Upper lobe of left lung (tissue), 6 donors: ENCODE results near the gene POFUT1. TPM values are rescaled to one million over a fixed set of nuclear protein-coding genes. Genes with fewer than 3 reads are reported as not detected.
A peak's percentile ranks its signal among the peaks of the same experiment; 100 is the strongest.
"Not testable (repeated sequence)": the region's sequence is repeated elsewhere in the genome, so short reads cannot be mapped to it uniquely, and the experiment has no call there.

Source experiments
- ATAC-seq, 2 donors: fragments of 200-7000 bp; cut with Tn5 transposase; one replicate each; pipeline ENCODE4 v1.9.1; 2022; ENCODE audit warnings: mild to moderate bottlenecking in 2 of 2, moderate library complexity in 2 of 2; ENCODE audit not compliant: low FRiP score in 2 of 2
- DNase-seq, 2 donors: peaks; one replicate each; pipeline ENCODE4 v3.0.0-alpha.2; 2019 to 2020
- H3K27ac ChIP-seq, 4 donors: fragments of 200-600 bp; sonication (generic); one replicate each; pipeline ENCODE4 v1.5.1; 2016 to 2019
- H3K27me3 ChIP-seq, 4 donors: fragments of 200-600 bp; sonication (generic); one replicate each; pipeline ENCODE4 v1.5.1; 2017 to 2019
- H3K36me3 ChIP-seq, 4 donors: fragments of 200-600 bp; sonication (generic); one replicate each; pipeline ENCODE4 v1.5.1; 2016 to 2019
- H3K4me1 ChIP-seq, 4 donors: fragments of 200-600 bp; sonication (generic); one replicate each; pipeline ENCODE4 v1.5.1; 2018 to 2019
- H3K4me3 ChIP-seq, 4 donors: fragments of 200-600 bp; sonication (generic); one replicate each; pipeline ENCODE4 v1.5.1; 2017 to 2019; ENCODE audit warnings: mild to moderate bottlenecking in 2 of 4, moderate library complexity in 1 of 4
- H3K9me3 ChIP-seq, 4 donors: fragments of 200-600 bp; sonication (generic); one replicate each; pipeline ENCODE4 v1.5.1; 2018 to 2019
- CTCF ChIP-seq, 6 experiments: fragments of 450-650 bp in 4 of 6; fragments of 200-600 bp in 2 of 6; sonication (generic) in 2 of 6; IDR thresholded peaks; one replicate each; pipeline ENCODE4 v1.5.1; 2016 to 2019; ENCODE audit warnings: antibody characterized with exemption in 6 of 6
- EP300 ChIP-seq, 4 donors: sonication (generic); formaldehyde crosslinking; IDR thresholded peaks; one replicate each; pipeline ENCODE4 v1.5.1; 2017; ENCODE audit warnings: antibody characterized with exemption in 4 of 4, control low read depth in 2 of 4
- POLR2A ChIP-seq, 4 donors: fragments of 450-650 bp; IDR thresholded peaks; one replicate each; pipeline ENCODE4 v1.5.1; 2016 to 2017; ENCODE audit warnings: antibody characterized with exemption in 4 of 4, mild to moderate bottlenecking in 2 of 4
- POLR2AphosphoS5 ChIP-seq, 2 donors: sonication (generic); formaldehyde crosslinking; IDR thresholded peaks; one replicate each; pipeline ENCODE4 v1.5.1; 2017; ENCODE audit warnings: antibody characterized with exemption in 2 of 2
- WGBS, 2 donors: methylation state at CpG; one replicate each; pipeline ENCODE4 v1.1.5; 2017 to 2018; 5-methylcytosine and 5-hydroxymethylcytosine counted together
- total RNA-seq, 6 donors: library from RNA; depleted of rRNA in 4 of 6; stranded (reverse); fragments of >200 nt in 4 of 6; gene quantifications; one replicate each; pipeline versions ENCODE4 v1.1.0 to v1.2.1, GENCODE V29; 2016 to 2021
- donor health status: DM: no; HTN: no; CAD: no; lungs with moderate emphysema.
- donor health status: DM: no; HTN: yes; CAD: no; lungs with severe emphysema.

Gene POFUT1
- total RNA-seq, 6 donors from 2014 or later, result 12.6 to 31.5 (median 26.5) TPM

- Histone ChIP-seq H3K9me3 (no peaks in the 10 kb centered on the region), H3K4me3 (no peak overlapping the region), H3K27me3 (no peaks in the 10 kb centered on the region), H3K27ac (no peak overlapping the region), H3K4me1 (peaks cover 0 to under 1% (median under 1%) of the 10 kb centered on the region in 4 donors), H3K36me3 (no peaks in the 10 kb centered on the region)
- 83 to 90% methylated on average over 5 of the region's 5 CpGs for WGBS, 2 donors
- TF ChIP-seq POLR2AphosphoS5 (IDR thresholded peaks at IDR 0.05) (no peak), EP300 (IDR thresholded peaks at IDR 0.05) (no peak), CTCF (IDR thresholded peaks at IDR 0.05) (no peak), POLR2A (IDR thresholded peaks at IDR 0.05) (no peak)
- DNase-seq (no peak), ATAC-seq (no peak)
Measured at GRCh38 chr20:32271620-32272019, 63.9 kb downstream of the POFUT1 start.

- H3K4me1 ChIP-seq, result peaks cover 8 to 19% (median 13%) of the 10 kb centered on the region in 4 donors
- no peak overlapping the region for H3K27ac ChIP-seq
- WGBS, 2 donors, result 90 to 91% methylated on average over 3 of the region's 3 CpGs
- no peaks in the 10 kb centered on the region for H3K9me3 ChIP-seq
- no peak overlapping the region for H3K4me3 ChIP-seq
- DNase-seq (no peak), ATAC-seq (no peak)
- TF ChIP-seq POLR2AphosphoS5 (IDR thresholded peaks at IDR 0.05), result no peak
- TF ChIP-seq CTCF (IDR thresholded peaks at IDR 0.05), result no peak
- TF ChIP-seq POLR2A (IDR thresholded peaks at IDR 0.05), result no peak
- no peak for TF ChIP-seq EP300 (IDR thresholded peaks at IDR 0.05)
- no peaks in the 10 kb centered on the region for H3K36me3 ChIP-seq
- no peaks in the 10 kb centered on the region for H3K27me3 ChIP-seq
Measured at GRCh38 chr20:32274359-32274758, 66.7 kb downstream of the POFUT1 start.

GRCh38 chr20:32275163-32275562, 67.5 kb downstream of the POFUT1 start:
- H3K4me3 ChIP-seq, H3K9me3 ChIP-seq, H3K36me3 ChIP-seq, H3K27ac ChIP-seq, DNase-seq, ATAC-seq, H3K27me3 ChIP-seq: not testable (repeated sequence)
- 83 to 88% methylated on average over 3 of the region's 3 CpGs for WGBS, 2 donors
- peaks cover 8 to 21% (median 13%) of the 10 kb centered on the region in 4 donors for H3K4me1 ChIP-seq

GRCh38 chr20:32277361-32278198, 69.9 kb downstream of the POFUT1 start, which contains the start of gene KIF3B:
TSS of gene KIF3B (plus strand) at chr20:32277651. CDS start at chr20:32309778, 32,127 bp downstream.
- no peaks in the 10 kb centered on the region for H3K36me3 ChIP-seq
- H3K27me3 ChIP-seq, result no peaks in the 10 kb centered on the region
- H3K4me1 ChIP-seq, result peaks cover 8 to 21% (median 13%) of the 10 kb centered on the region in 4 donors
- ATAC-seq (peak; percentile 86 to 96), DNase-seq (peak; percentile 91)
- TF ChIP-seq EP300 (IDR thresholded peaks at IDR 0.05), result peak in 1 of 4 donors; percentile 22
- peak; percentile 71 to 80 for TF ChIP-seq POLR2AphosphoS5 (IDR thresholded peaks at IDR 0.05)
- TF ChIP-seq CTCF (IDR thresholded peaks at IDR 0.05), result peak in 1 of 6 experiments; percentile 22
- peak in 2 of 4 donors; percentile 55 to 62 for TF ChIP-seq POLR2A (IDR thresholded peaks at IDR 0.05)
- H3K4me3 ChIP-seq, result peak within 1 kb of the TSS; percentile 74 to 80 (median 79)
- WGBS, 2 donors, result 8 to 13% methylated on average over 3 to 24 of the region's 62 CpGs
- H3K27ac ChIP-seq, result peak within 1 kb of the TSS; percentile 71 to 83 (median 82)
- H3K9me3 ChIP-seq, result no peaks in the 10 kb centered on the region

- Histone ChIP-seq H3K27me3 (no peaks in the 10 kb centered on the region), H3K4me3 (peak overlapping the region; percentile 74 to 80 (median 79)), H3K27ac (peak overlapping the region; percentile 71 to 83 (median 82)), H3K36me3 (no peaks in the 10 kb centered on the region), H3K9me3 (no peaks in the 10 kb centered on the region), H3K4me1 (peaks cover 8 to 21% (median 13%) of the 10 kb centered on the region in 4 donors)
- no peak for DNase-seq
- 38 to 45% methylated on average over 4 of the region's 4 CpGs for WGBS, 2 donors
- TF ChIP-seq EP300 (IDR thresholded peaks at IDR 0.05) (no peak), CTCF (IDR thresholded peaks at IDR 0.05) (no peak), POLR2AphosphoS5 (IDR thresholded peaks at IDR 0.05) (no peak), POLR2A (IDR thresholded peaks at IDR 0.05) (no peak)
- ATAC-seq, result peak; percentile 29 to 65
Measured at GRCh38 chr20:32278199-32278643, 70.5 kb downstream of the POFUT1 start.
